HT1080 (cell line): Measurements from ENCODE around the gene RAD51B. TPM values are rescaled to one million over a fixed set of nuclear protein-coding genes. Genes with fewer than 3 reads are reported as not detected.
A peak's percentile ranks its signal among the peaks of the same experiment; 100 is the strongest.
"Not testable (repeated sequence)": the region's sequence is repeated elsewhere in the genome, so short reads cannot be mapped to it uniquely, and the experiment has no call there.

ENCODE experiments used
- DNase-seq: peaks from one replicate; pipeline ENCODE4 v3.0.0-alpha.2; 2015; ENCODE audit warnings: low read depth
- total RNA-seq: library from RNA; depleted of rRNA; stranded (reverse); fragments of >200 nt; shearing (Covaris generic); gene quantifications from 2 replicates; pipeline ENCODE4 v1.2.3, GENCODE V29; 2014

Gene RAD51B
- total RNA-seq, 1 experiment from 2014 or later = 8.5 TPM

- DNase-seq = no peak
Measured at GRCh38 chr14:68292441-68293215, 473.0 kb downstream of the RAD51B start.

GRCh38 chr14:68293404-68293803 lies 473.8 kb downstream of the RAD51B start:
- no peak for DNase-seq

DNA sequence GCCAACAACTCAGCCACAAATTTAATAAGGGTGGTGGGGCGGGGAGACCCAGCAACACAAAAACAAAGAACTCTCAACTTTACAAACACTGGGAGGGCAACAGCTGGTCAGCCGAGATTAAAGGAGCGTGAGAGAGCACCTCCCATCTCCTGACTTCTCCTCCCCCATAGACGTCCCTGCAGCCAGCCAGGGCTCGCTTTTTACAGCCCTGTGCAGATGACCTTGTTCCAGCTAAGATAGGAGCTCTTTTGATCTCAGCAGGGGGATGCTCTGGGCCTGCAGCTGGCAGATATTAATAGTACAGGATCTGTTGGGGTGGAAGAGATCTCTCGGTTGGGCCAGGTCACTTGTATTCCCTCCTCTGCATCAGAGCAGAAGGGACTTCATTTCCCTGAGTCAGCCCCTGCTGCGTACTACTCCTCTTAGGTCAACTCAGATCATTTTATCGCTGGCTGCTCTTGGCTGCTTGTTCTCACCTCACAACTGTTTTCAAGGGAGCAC lies 475.8 kb downstream of the RAD51B start:
- DNase-seq = no peak

GRCh38 chr14:68297039-68297438 lies 477.5 kb downstream of the RAD51B start:
- DNase-seq = no peak

- peak; percentile 44 for DNase-seq
Measured at GRCh38 chr14:68297876-68298468, 478.4 kb downstream of the RAD51B start.

- no peak for DNase-seq
Measured at GRCh38 chr14:68300608-68301007, 481.0 kb downstream of the RAD51B start.

GRCh38 chr14:68301219-68301618 lies 481.6 kb downstream of the RAD51B start:
- DNase-seq = no peak

GRCh38 chr14:68302938-68303337 lies 483.4 kb downstream of the RAD51B start:
- DNase-seq = not testable (repeated sequence)

DNA sequence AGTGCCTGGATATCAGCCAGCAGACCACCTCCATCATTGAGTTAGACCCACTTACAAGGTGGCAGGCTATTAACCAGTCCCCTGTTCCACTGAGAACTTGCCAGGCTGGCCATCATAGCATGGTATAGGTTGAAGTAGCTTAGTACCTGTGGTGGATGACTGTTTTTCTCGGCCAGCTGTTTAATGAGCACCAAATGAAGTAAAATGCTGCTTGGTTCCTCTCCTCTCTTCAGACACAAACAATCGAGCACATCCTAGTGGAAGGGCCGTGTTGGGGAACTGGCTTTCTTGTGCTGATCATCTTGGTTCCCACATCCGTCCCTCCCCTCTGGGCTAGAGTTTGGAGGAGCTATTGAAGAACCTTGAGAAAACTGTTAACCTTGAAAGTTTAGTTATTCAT lies 486.2 kb downstream of the RAD51B start:
- DNase-seq = no peak

DNA sequence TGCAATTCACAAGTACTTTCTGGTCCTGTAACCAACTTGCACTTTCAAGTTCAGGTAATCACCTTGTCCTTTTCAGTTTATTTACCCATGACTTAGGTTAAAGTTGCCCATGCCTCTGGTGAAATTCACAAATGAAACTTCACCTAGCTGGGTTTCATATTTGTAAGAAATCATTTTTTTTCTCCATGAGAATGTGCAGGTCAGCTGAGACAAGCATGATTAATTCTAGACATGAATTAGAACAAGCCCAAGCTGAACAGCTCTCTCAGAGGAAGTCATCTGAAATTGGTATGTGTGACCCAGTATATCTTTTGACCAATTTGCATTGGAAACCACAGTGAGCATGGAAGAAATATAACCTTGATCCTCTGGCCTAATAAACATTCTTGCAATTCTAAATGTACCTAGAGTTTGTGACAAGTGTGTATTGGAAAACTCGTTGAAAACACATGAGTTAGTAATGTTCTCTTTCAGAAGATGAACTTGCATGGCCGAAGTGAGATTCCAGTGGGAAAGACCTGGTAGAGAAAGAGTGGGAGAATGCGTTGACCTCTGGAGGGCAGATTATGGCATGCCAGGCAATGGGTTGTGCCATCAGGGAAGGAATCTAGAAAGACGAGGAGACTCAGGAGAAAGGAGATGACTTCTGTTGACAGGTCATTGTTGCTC lies 486.8 kb downstream of the RAD51B start:
- DNase-seq = no peak

GRCh38 chr14:68306934-68307789 lies 487.6 kb downstream of the RAD51B start:
- DNase-seq = no peak

DNA sequence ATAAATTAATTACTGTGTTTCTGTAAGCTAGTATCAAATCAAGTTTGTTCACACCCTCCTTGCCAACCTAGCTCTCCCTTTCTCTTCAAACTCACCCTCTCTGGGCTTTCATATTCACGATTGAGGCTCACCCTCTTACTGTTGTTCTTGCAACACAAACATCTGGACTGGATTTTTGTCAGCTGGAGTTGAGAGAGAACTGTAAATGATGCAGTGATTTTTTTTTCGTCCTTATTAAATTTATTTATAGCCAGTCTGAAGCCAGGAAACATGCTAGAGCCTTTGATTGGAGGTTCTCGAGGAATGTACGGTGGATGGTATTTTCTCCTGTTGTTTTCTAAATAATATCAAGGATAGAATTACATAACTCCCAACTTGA lies 488.2 kb downstream of the RAD51B start:
- DNase-seq = no peak

- DNase-seq = peak; percentile 21
Measured at GRCh38 chr14:68308726-68309520, 489.3 kb downstream of the RAD51B start.

GRCh38 chr14:68309616-68310015 lies 490.0 kb downstream of the RAD51B start:
- DNase-seq = peak; percentile 83

DNA sequence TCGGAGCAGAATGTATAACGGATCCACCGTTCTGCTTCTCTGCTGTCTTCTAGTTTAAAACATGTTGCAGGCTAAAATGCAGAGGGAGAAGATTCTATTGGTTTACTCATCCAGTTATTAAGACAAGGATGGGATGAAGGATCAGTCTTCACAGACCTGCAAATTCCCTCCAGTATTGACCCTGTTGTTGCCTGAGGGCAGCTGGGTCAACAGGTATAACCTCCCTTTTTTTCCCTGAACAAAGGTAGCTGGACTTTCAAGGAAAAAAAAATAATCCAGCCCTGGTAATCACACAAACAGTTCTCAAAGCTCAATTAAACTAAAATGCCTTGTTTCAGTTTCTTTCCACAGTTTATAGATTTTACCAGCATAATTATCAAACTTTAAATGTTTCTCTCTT lies 492.7 kb downstream of the RAD51B start:
- DNase-seq = no peak

GRCh38 chr14:68312884-68313610 lies 493.5 kb downstream of the RAD51B start:
- DNase-seq = no peak

- no peak for DNase-seq
Measured at GRCh38 chr14:68314642-68315041, 495.1 kb downstream of the RAD51B start.

DNA sequence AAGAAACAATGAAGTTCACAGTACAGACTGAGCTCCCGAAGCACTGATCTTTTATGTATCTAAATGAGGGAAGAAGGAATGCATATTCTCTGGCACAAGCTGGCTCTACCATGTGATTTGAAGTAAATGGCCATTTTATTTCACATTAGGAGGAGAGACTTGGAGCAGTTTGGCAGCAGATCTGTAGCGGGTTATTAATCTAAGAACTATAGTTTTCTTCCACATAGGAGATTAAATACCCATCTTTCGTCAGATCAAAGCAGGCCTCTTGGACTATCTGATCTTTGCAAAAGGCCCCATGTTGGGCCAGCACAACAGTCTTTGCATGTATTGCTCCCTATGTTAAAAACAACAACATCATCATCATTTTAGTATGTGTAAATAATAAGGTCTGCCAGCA lies 495.5 kb downstream of the RAD51B start:
- no peak for DNase-seq

DNA sequence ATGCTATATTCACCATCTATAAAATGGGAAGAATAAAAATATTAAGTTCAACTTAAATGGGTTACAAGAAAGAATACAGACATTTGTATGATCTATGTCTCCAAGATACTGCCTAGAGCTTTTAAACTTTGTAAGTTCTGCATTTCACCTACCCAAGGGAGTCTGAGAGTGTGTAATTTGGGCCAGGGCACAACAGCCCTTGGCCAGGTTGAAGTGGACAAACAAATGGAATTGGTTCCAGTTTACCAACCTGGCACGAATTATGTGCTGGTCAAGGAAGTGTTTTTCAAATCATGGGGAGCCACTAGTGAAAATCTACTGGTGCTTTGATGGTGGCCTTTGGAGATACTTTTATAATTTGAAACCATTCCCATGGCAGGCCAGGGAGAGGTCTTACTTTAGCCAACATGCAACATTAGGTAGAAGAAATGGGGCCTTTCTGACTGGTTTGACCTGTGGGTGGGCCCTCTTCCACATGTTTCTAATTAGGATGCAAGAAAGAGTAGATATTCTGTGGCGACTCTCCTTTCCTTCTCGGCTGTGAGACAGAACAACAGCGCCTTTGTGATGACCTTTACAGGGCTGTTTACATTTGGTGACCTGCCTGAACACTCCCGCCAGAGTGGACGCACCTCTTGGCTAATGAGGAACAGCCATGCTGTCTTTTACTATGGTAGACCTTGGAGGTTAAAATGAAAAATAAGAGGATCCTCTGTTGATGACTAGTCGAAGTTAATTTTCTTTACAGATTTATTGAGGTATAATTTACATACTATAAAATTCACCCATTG lies 496.7 kb downstream of the RAD51B start:
- DNase-seq = no peak
